HG02973 (cell line): ENCODE results near the gene TMEM82.

Experiments used
- ATAC-seq: cut with Tn5 transposase; IDR thresholded peaks from one replicate; pipeline ENCODE4 v1.9.1; 2021; ENCODE audit warnings: moderate library complexity; ENCODE audit not compliant: unreplicated experiment

Gene TMEM82

GRCh38 chr1:15755021-15755645, 12.8 kb downstream of the TMEM82 start:
- ATAC-seq: no peak

GRCh38 chr1:15755646-15756040, 13.3 kb downstream of the TMEM82 start:
- ATAC-seq: no peak

GRCh38 chr1:15756143-15757015, 14.1 kb downstream of the TMEM82 start:
- no peak for ATAC-seq

DNA sequence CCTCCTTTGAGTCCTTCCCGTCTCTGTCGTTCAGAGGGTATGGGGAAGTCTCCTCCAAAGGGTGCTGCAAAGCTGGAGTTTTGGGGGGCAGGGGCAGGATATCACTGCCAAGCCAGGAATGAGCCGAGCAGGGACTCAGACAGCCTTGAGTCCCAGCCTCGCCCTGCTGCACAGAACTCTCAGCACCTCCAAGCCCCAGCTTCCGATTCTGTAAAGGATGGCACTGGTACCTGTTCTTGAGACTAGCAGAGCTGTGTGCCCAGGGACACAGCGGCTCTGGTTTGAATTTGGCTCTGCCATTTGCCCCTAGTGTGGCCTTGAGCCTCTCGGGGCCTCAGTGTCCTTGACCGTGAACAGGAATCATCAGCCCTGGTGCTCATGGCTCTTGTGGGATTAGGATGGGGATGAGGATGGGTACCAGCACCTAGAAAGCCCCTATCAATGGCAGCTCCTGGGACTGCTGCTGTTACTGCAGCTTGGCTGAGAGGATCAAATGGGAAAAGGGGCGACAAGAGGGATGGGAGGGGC, 14.8 kb downstream of the TMEM82 start:
- no peak for ATAC-seq

DNA sequence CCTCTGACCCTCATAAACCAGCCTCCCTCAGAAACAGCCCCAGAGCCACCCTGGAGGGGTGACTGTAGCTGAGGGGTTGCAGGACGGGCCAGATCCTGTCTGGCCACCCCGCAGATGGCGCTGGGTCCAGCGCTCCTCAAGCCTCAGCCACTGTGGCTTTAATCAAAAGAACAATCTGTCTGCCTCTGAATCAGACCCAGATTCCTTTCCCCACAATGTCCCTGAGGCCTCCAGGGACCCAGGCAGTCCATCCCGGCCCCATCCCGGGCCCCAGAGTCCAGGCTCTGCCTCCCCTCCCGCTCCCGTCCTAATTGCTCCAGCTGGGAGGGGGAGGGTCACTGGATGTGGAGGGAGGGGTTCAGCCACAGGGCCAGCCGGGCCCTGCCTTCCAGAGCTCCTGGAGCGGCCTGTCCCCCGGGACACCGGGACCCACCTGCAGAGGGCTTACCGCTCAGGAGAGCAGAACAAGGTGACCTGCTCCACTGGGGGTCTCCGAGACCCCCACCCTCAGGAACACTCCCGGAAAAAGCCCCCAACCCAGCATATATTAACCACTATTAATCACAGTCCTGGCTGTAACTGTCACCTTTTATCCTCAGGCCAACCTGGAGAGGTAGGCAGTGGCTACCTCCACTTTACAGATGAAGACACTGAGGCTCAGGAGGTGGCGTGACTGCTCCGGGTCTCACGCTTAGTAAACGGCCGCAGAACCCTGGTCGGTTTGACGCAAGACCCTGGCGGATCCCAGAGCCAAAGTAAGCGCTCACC, 15.5 kb downstream of the TMEM82 start:
- ATAC-seq: no peak

- no peak for ATAC-seq
Observed at GRCh38 chr1:15758343-15758931, 16.1 kb downstream of the TMEM82 start, which contains the start of gene FBLIM1. FBLIM1 (plus strand) TSS chr1:15758795; CDS start chr1:15764984, 6,189 bp downstream.

GRCh38 chr1:15758953-15759661, 16.8 kb downstream of the TMEM82 start:
- no peak for ATAC-seq

- ATAC-seq: no peak
Observed at GRCh38 chr1:15760520-15761211, 18.4 kb downstream of the TMEM82 start.

DNA sequence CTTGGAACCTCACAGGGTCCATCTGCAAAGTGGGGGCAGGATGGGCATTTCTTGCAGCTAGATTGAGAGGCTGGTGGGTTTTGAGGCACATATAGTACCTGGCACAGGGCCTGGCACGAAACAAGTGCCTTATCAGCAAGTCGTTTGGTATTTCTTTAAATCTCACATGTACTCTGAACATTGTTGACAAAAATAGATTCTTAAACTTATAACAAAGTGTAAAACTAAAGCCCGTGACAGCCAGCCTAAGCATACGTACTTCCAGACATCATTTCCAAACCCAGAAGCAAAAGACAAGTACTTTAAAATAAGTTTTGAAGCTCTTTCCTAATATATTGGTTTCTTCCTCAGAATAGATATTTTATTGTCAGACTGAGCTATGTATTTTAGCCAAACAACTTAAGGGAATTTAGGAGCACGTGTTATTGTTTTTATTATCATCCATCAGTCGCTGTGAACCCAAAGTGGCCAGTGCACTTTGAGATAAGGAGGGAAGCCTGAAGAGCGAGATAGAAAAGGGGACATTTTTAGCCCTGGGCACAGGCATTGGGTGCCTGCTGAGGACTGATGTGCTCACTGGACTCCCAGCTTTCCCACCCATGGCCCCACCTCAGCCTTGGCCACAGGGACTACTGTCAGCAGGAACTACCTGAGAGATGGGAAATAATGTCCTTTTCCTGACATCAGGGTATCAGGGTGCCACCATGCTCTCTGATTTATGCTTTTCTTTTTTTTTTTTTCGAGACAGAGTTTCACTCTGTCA, 19.2 kb downstream of the TMEM82 start:
- ATAC-seq: no peak

DNA sequence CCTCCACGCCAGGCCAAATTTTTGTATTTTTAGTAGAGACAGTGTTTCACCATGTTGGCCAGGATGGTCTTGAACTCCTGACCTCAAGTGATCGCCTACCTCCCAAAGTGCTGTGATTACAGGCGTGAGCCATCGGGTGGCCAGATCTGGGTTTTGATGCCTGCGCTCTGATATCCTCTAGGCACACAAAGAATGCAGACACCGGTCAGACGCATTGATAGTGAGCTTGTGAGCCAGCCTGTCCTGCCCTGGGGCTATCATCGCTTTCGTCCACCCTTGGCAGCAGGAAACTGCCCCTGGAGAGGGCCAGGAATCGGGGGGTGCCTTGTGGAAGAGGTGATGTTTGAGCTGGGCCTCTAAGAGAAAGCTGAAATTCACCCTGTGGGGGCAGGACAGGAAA, 20.2 kb downstream of the TMEM82 start:
- ATAC-seq: no peak

- no peak for ATAC-seq
Observed at GRCh38 chr1:15764269-15764764, 22.0 kb downstream of the TMEM82 start.

DNA sequence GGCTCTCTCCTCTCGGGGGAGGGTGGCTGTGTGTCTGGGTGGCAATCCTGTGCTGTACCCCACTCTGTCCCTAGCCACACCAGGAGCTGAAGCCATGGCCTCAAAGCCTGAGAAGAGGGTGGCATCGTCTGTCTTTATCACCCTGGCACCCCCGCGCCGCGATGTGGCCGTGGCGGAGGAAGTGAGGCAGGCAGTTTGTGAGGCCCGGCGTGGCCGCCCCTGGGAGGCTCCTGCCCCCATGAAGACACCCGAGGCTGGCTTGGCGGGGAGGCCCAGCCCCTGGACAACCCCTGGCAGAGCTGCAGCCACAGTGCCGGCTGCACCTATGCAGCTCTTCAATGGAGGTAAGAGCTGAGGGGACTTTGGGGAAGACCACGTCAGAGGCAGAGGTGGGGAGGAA, 22.6 kb downstream of the TMEM82 start:
- ATAC-seq: no peak

DNA sequence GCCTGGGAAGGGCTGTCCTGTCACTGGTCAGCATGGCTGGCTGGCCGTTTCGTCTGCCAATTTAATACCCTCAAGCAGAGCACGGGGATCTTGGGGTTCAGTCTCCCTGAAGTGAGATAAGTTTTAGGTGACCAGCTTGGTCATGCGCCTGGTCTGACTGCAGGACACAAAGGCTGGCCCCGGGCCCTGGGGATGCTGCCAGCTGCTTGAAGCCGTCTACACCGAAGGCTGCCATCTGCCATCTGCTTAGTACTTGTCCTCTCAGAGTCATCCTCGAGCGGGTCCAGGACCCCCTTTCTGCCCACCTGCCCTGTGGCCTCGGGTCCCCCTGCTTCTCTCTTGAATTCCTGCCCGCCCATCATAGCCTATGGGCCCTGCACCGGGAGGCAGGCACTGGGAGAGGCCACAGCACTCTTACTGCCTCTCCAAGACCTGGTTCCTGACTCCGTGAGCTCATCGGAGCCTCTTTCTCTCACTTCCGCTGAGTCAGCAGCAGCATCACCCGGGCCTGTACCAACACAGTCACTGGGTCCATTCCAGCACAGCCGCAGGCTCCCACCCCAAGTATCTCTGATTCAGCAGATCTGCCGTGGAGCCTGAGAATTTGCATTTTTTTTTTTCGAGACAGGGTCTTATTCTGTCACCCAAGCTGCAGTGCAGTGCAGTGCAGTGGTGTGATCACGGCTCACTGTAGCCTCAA, 23.3 kb downstream of the TMEM82 start:
- no peak for ATAC-seq

DNA sequence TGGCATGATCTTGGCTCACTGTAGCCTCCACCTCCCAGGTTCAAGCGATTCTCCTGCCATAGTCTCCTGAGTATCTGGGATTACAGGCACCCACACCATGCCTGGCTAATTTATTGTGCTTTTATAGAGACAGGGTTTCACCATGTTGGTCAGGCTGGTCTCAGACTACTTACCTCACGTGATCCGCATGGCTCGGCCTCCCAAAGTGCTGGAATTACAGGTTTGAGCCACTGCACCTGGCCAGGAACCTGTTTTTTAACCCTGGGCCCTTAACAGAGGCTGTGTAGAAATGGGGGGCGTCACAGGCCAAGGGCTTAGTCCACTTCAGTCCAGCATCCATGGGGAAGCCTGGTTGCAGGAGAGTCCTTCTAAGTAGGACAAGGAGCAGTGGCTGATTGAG, 25.6 kb downstream of the TMEM82 start:
- ATAC-seq: no peak

- no peak for ATAC-seq
Observed at GRCh38 chr1:15768388-15768787, 26.1 kb downstream of the TMEM82 start.

DNA sequence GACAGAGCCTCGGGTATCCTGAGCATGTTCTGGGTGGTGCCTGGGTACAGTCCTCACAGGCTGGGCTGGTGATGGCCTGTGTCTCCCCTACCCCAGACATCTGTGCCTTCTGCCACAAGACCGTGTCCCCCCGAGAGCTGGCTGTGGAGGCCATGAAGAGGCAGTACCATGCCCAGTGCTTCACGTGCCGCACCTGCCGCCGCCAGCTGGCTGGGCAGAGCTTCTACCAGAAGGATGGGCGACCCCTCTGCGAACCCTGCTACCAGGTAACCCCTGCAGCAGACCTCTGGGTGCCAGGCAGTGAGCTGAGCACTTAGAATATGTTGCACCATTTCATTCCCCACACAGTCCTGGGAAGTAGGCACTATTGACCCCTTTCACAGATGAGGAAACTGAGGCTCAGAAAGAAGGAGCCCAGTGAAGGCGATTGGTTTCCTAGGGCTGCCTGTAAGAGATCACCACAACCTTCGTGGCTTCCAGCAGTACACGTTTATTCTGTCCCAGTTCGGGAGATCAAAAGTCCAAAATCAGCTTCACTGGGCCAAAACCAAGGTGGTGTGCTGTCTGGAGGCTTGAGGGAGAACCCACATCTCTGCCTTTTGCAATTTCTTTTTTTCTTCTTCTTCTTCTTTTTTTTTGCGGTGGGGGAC, 28.1 kb downstream of the TMEM82 start:
- no peak for ATAC-seq

- ATAC-seq: no peak
Observed at GRCh38 chr1:15771836-15772515, 29.7 kb downstream of the TMEM82 start.
